Measurements from ENCODE around the gene G3BP1.
A peak's percentile ranks its signal among the peaks of the same experiment; 100 is the strongest.
"Not testable (repeated sequence)": the region's sequence is repeated elsewhere in the genome, so short reads cannot be mapped to it uniquely, and the experiment has no call there.

G3BP1 gene

GRCh38 chr5:151757233-151758140 is 14.3 kb upstream of the G3BP1 start:
- no peak for DNase-seq

DNA sequence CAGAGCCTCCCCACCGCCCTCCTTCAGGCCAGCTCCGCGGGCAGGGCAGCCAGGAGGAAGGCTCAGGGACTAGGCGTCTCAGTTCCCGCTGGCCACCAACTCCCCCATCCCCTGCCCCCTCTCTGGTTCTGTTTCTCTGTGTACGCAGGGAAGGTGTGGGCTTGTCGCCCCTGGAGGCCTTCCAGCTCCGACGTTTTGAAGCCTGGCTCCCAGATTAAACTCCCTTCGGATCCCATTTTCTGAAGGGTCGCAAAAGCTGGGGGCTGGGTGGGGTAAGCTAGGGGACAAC is 13.7 kb upstream of the G3BP1 start:
- DNase-seq, result no peak

- no peak for DNase-seq
Observed at GRCh38 chr5:151758430-151759241, 13.1 kb upstream of the G3BP1 start, which contains the start of gene ATOX1. TSS of gene ATOX1 (minus strand) at chr5:151758631. CDS start at chr5:151758551, 80 bp downstream.

GRCh38 chr5:151764801-151765200 is 7.0 kb upstream of the G3BP1 start:
- no peak for DNase-seq

- no peak for DNase-seq
Observed at GRCh38 chr5:151766975-151767374, 4.8 kb upstream of the G3BP1 start.

GRCh38 chr5:151770383-151771258 is 1.1 kb upstream of the G3BP1 start:
- DNase-seq, result no peak

DNA sequence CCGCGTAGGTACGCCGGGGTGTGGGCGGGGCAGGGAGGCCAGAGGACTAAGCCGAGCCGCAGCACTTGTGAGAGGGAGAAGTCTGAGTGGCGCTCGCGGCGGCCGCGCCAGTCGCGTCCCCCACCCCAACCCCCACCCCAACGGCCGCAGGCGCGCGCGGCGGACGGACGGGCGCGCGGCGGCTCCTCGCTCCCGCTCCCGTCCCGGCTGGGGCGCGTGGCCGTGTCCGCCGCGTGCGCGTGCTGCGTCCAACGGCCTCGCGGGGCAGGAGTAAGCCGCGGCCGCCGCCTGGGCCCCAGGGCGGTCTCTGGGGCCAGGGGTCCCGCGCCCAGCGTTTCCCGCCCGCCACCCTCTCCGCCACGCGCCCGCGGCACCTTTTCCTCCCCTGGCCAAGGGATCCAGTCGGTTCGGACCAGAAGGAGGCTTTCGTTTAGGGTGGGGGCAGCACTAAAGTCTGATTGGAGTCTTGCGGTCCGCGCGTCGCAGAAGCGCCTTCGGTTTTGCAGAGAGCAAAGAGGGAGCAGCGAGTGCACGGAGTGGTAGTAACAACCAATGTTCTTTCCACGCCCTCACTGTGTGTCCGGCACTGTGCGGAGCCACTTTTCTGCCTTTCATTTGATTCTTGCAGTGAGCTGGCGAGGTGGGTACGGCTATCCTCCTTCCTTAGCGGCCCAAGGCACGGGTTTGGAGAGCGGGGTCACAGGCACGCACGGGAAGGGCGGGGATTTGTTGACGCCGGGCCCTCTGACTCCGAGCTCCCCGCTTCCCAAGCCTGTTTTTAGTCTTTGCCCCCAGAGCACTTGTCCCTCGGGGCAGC is 483 bp downstream of the G3BP1 start:
- no peak for DNase-seq

DNA sequence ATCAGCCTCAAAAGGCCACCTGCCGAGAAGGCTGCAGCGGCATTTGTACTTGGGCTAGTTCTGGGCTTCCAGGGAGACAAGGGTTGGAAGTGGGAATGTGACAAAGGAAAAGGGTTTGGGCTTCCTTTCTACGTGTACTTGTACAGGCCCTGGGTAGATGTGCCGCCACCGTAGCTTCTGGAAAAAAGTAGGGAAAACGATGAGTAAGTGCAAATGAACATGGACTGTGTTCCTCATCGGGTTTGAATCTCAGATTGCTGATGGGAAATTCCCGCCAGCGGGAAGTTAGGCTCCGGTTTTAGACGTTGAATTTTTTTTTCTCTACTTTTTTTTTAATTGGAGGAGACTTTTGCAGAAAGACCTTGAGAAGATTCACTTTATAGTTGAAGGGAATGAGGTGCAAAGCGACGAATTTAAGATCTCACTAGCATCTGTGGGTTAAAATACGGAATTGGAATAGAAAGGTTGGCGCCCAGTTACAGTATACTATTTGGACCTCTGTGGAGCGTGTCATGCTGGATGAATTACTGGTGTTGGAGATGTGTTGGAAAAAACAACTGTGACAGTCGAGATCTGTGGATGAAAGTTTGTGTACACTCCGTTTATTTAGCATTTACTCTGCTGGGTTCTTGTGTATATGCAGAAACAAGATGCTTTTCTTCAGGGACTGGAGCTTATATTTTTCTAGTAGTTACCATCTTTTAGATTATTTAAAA is 1.2 kb downstream of the G3BP1 start:
- DNase-seq, result no peak

DNA sequence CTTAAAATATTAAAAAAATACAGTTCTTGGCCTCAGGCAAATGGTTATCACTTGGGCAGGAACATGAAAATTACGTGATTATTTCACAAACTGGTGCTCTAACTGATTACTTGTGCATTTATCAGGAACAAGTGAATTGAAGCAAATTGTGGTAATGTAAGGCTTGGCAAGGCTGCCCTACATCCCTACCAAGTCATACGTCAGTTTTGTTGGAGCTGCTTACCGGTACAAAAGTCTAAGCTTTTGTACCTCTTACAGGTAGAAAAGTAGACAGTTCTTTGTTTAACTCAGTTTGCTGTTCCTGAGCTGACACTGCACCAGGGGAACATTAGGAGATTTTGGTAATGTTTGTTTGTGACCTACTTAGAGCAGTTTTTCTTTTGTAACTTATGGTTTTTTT is 2.2 kb downstream of the G3BP1 start:
- no peak for DNase-seq

- DNase-seq, result peak; percentile 77
Observed at GRCh38 chr5:151775025-151775606, 3.4 kb downstream of the G3BP1 start.

- no peak for DNase-seq
Observed at GRCh38 chr5:151779531-151780125, 7.9 kb downstream of the G3BP1 start.

- DNase-seq, result no peak
Observed at GRCh38 chr5:151780348-151780747, 8.6 kb downstream of the G3BP1 start.

- no peak for DNase-seq
Observed at GRCh38 chr5:151781201-151781600, 9.4 kb downstream of the G3BP1 start.

DNA sequence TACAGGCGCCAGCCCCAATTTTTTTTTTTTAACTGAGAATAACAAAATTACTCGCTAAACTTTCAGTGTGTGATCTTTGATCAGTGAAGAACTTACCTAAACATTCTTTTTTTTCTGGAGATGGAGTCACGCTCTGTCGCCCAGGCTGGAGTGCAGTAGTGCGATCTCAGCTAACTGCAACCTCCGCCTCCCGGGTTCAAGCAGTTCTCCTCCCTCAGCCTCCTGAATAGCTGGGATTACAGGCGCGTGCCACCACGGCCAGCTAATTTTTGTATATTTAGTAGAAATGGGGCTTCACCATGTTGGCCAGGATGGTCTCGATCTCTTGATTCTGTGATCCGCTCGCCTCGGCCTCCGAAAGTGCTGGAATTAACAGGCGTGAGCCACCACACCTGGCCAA is 11.9 kb downstream of the G3BP1 start:
- not testable (repeated sequence) for DNase-seq

DNA sequence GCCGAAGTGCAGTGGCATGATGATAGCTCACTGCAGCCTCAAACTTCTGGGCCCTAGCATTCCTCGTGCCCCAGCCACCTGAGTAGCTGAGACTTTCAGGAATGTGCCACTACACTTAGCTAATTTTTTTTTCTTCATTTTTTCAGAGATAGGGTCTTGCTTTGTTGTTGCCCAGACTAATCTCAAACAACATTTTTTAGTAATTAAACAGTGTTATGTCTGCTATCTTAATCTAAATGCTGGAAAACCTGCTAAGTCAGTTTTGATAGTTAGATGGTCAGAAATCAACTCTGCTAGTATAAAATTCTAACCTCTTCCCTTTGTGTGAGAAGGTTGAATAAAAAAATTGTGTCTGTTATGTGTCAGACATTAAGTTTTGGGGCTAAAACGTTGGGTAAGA is 12.4 kb downstream of the G3BP1 start:
- DNase-seq, result no peak

- DNase-seq, result no peak
Observed at GRCh38 chr5:151786468-151786867, 14.7 kb downstream of the G3BP1 start.

DNA sequence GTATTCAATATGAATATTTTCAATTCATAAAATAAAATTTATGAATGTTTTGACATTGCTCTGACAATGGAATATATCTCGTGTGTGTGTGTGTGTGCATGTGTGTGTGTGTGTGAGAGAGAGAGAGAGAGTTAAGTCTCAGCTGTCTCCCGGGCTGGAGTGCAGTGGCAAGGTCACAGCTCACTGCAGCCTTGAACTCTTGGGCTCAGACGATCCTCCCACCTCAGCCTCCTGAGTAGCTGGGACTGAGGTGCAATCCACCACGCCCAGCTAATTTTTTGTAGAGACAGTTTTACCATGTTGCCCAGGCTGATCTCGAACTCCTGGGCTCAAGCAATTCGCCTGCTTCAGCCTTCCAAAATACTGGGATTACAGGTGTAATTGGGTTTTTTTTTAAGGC is 16.1 kb downstream of the G3BP1 start:
- DNase-seq, result no peak

GRCh38 chr5:151793358-151793757 is 21.6 kb downstream of the G3BP1 start:
- no peak for DNase-seq

DNA sequence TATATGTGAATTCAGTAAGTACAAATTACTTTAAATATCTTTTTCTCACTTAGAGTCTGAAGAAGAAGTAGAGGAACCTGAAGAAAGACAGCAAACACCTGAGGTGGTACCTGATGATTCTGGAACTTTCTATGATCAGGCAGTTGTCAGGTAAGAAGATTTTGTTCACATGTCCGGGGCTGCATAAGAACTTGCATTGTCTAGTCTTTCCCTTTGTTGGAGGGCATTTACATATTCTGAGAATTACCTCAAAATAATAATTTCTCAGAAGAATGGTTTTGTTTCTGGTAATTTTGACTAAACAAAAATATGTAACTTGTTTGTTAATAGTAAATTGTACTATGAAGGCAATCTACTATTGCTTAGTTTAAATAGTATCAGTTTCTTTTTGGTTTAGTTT is 23.7 kb downstream of the G3BP1 start:
- DNase-seq, result no peak

DNA sequence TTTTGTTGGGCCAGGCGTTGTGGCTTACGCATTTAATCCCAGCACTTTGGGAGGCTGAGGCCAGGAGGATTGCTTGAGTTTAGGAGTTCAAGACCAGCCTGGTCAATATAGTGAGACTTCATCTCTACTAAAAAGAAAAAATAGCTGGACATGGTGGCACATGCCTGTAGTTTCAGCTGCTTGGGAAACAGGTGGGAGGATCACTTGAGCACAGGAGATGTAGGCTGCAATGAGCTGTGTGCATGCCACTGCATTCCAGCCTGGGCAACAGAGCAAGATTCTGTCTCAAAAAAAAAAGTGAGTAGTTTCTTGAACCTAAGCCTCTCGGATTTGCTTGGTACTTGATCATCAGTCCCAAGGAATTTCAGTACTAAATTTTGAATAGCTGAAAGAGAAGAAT is 26.9 kb downstream of the G3BP1 start:
- no peak for DNase-seq

DNA sequence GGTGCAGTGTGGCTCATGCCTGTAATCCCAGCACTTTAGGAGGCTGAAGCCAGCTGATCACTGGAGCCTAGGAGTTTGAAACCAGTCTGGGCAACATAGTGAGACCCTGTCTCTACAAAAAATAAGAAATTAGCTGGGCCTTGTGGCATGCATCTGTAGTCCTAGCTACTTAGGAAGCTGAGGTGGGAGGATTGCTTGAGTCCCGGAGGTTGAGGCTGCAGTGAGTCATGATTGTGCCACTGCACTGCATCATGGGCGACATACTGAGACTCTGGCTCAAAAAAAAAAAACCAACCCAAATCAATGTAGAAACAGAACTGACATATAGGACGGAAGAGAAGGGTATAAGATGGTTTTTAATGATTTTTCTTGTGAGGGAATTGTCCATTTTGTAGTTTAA is 27.7 kb downstream of the G3BP1 start:
- no peak for DNase-seq

Data from NCI-H524 treated with DMSO at 0.1 percent for 48 hours (cell line).